IMR-90 (cell line): ENCODE results near the gene ARHGAP23. TPM values are rescaled to one million over a fixed set of nuclear protein-coding genes. Genes with fewer than 3 reads are reported as not detected.

ENCODE experiments used
- ATAC-seq: fragments of 200-7000 bp; cut with Tn5 transposase; 2 replicates; pipeline ENCODE4 v1.9.1; 2020; ENCODE audit warnings: low read depth, mild to moderate bottlenecking, moderate library complexity
- BruUV-seq: library from RNA; stranded (reverse); fragments of 400-500 nt; replicated peaks from 2 replicates; lab custom pipeline; 2021; lab: Mats Ljungman, UMichigan
- CTCF ChIA-PET: fragments of 300-600 bp; formaldehyde crosslinking; extraction: SDS; loops from one replicate; lab custom pipeline; 2021; ENCODE audit warnings: antibody characterized with exemption; lab: Yijun Ruan, JAX
- POLR2A ChIA-PET: fragments of 300-600 bp; sonication (Branson Sonifier 250); formaldehyde crosslinking; loops from one replicate; lab custom pipeline; 2022; ENCODE audit warnings: antibody characterized with exemption; ENCODE audit not compliant: unreplicated experiment; lab: Charles Lee
- DNase-seq: peaks from one replicate; pipeline ENCODE4 v3.0.0; 2013
- H2AFZ ChIP-seq: replicated peaks from 2 replicates; pipeline ENCODE3; 2013; ENCODE audit warnings: low read length, mild to moderate bottlenecking; ENCODE audit not compliant: poor library complexity
- H2AK5ac ChIP-seq: 2 replicates; pipeline ENCODE4 v1.6.1; 2013; ENCODE audit warnings: low read depth, low read length, inconsistent platforms
- H2AK9ac ChIP-seq: replicated peaks from 2 replicates; pipeline ENCODE3; 2013; ENCODE audit warnings: mild to moderate bottlenecking, low read depth, low read length, moderate library complexity; ENCODE audit not compliant: poor library complexity
- H2BK120ac ChIP-seq: 2 replicates; pipeline ENCODE4 v1.6.1; 2013; ENCODE audit warnings: low read depth, low read length, inconsistent platforms
- H2BK15ac ChIP-seq: 3 replicates; pipeline ENCODE4 v1.6.1; 2013; ENCODE audit warnings: low read depth, low read length, inconsistent platforms
- H2BK20ac ChIP-seq: 2 replicates; pipeline ENCODE4 v1.6.1; 2013; ENCODE audit warnings: low read depth, mild to moderate bottlenecking, inconsistent platforms, low read length, moderate library complexity
- H2BK5ac ChIP-seq: 2 replicates; pipeline ENCODE4 v1.6.1; 2013; ENCODE audit warnings: mild to moderate bottlenecking, low read depth, low read length, inconsistent platforms; ENCODE audit not compliant: poor library complexity, severe bottlenecking
- H3K14ac ChIP-seq: replicated peaks from 2 replicates; pipeline ENCODE4 v1.6.1; 2013; ENCODE audit warnings: low read depth, low read length, inconsistent platforms
- H3K18ac ChIP-seq: 2 replicates; pipeline ENCODE4 v1.6.1; 2013; ENCODE audit warnings: low read depth, low read length, control low read depth
- H3K23ac ChIP-seq: 2 replicates; pipeline ENCODE4 v1.6.1; 2013; ENCODE audit warnings: low read depth, low read length, inconsistent platforms
- H3K27ac ChIP-seq: 2 replicates; pipeline ENCODE4 v1.5.1; 2013; ENCODE audit warnings: mild to moderate bottlenecking, control low read depth, low read length; ENCODE audit not compliant: insufficient read depth
- H3K27me3 ChIP-seq: 2 replicates; pipeline ENCODE4 v1.6.1; 2013; ENCODE audit warnings: low read length; ENCODE audit not compliant: control insufficient read depth, insufficient read depth
- H3K36me3 ChIP-seq: 2 replicates; pipeline ENCODE4 v1.6.1; 2013; ENCODE audit warnings: low read length, mixed read lengths; ENCODE audit not compliant: control insufficient read depth, insufficient read depth
- H3K4ac ChIP-seq: 2 replicates; pipeline ENCODE4 v1.6.1; 2013; ENCODE audit warnings: low read depth, low read length, inconsistent platforms
- H3K4me1 ChIP-seq: 2 replicates; pipeline ENCODE4 v1.6.1; 2013; ENCODE audit warnings: low read length, mixed read lengths; ENCODE audit not compliant: control insufficient read depth, insufficient read depth
- H3K4me2 ChIP-seq: 2 replicates; pipeline ENCODE4 v1.6.1; 2013; ENCODE audit warnings: low read depth, mild to moderate bottlenecking, control low read depth, low read length, moderate library complexity
- H3K4me3 ChIP-seq: 2 replicates; pipeline ENCODE4 v1.5.1; 2013; ENCODE audit warnings: low read depth, mild to moderate bottlenecking, control low read depth, low read length, moderate library complexity; ENCODE audit not compliant: insufficient read depth
- H3K56ac ChIP-seq: 2 replicates; pipeline ENCODE4 v1.6.1; 2013; ENCODE audit warnings: low read length, inconsistent platforms; ENCODE audit not compliant: insufficient read depth; ENCODE audit errors: extremely low read depth
- H3K79me1 ChIP-seq, 2 experiments: 2 replicates each; pipeline ENCODE4 v1.6.1; 2013; ENCODE audit warnings: low read length in 2 of 2, inconsistent platforms in 1 of 2, low read depth in 1 of 2
- H3K9ac ChIP-seq: 2 replicates; pipeline ENCODE4 v1.6.1; 2013; ENCODE audit warnings: low read depth, low read length, control low read depth
- H3K9me1 ChIP-seq: 2 replicates; pipeline ENCODE4 v1.6.1; 2013; ENCODE audit warnings: low read length, inconsistent platforms; ENCODE audit not compliant: insufficient read depth
- H3K9me3 ChIP-seq: 2 replicates; pipeline ENCODE4 v1.6.1; 2013; ENCODE audit warnings: low read length; ENCODE audit not compliant: control insufficient read depth, insufficient read depth
- H4K20me1 ChIP-seq: 2 replicates; pipeline ENCODE4 v1.6.1; 2013; ENCODE audit warnings: low read length, inconsistent platforms; ENCODE audit not compliant: insufficient read depth
- H4K5ac ChIP-seq: 2 replicates; pipeline ENCODE4 v1.6.1; 2013; ENCODE audit warnings: mild to moderate bottlenecking, low read depth, low read length, control low read depth
- H4K8ac ChIP-seq, 2 experiments: 2 replicates each; pipeline ENCODE4 v1.6.1; 2013; ENCODE audit warnings: low read depth in 2 of 2, low read length in 2 of 2, control low read depth in 1 of 2, inconsistent platforms in 1 of 2
- H4K91ac ChIP-seq: 2 replicates; pipeline ENCODE4 v1.6.1; 2013; ENCODE audit warnings: low read depth, low read length, inconsistent platforms; ENCODE audit not compliant: insufficient read depth
- BHLHE40 ChIP-seq: fragments of 150-350 bp; IDR thresholded peaks from 2 replicates; pipeline ENCODE4 v1.6.1; 2016; ENCODE audit warnings: mild to moderate bottlenecking, low read depth, low read length
- CEBPB ChIP-seq: IDR thresholded peaks from 2 replicates; pipeline ENCODE4 v1.6.1; 2012; ENCODE audit warnings: low read depth, low read length, improper control_type of control experiment
- CHD1 ChIP-seq: IDR thresholded peaks from 2 replicates; pipeline ENCODE4 v1.6.1; 2012; ENCODE audit warnings: low read depth, low read length, improper control_type of control experiment
- CTCF ChIP-seq: conservative IDR thresholded peaks from 2 replicates; pipeline ENCODE4 v1.5.1; 2012; ENCODE audit warnings: mild to moderate bottlenecking, low read depth, low read length, improper control_type of control experiment
- MXI1 ChIP-seq: IDR thresholded peaks from 2 replicates; pipeline ENCODE4 v1.6.1; 2012; ENCODE audit warnings: low read depth, mild to moderate bottlenecking, low read length, moderate library complexity, borderline replicate concordance
- NFE2L2 ChIP-seq: fragments of 150-350 bp; IDR thresholded peaks from 2 replicates; pipeline ENCODE4 v1.6.1; 2016; ENCODE audit warnings: low read depth, mild to moderate bottlenecking, low read length
- POLR2A ChIP-seq: IDR thresholded peaks from 2 replicates; pipeline ENCODE4 v1.6.1; 2012; ENCODE audit warnings: mild to moderate bottlenecking, low read depth, low read length
- RFX5 ChIP-seq: IDR thresholded peaks from 2 replicates; pipeline ENCODE4 v1.8.0; 2012; ENCODE audit warnings: low read depth, mild to moderate bottlenecking, low read length, moderate library complexity
- USF2 ChIP-seq: fragments of 150-350 bp; IDR thresholded peaks from 2 replicates; pipeline ENCODE4 v1.6.1; 2017; ENCODE audit warnings: mild to moderate bottlenecking, antibody characterized with exemption, low read length, low read depth
- WGBS, 2 experiments: methylation state at CpG; one replicate each; pipeline versions ENCODE4 v1.1.5 to v1.1.7; 2013; ENCODE audit warnings: missing lambda C conversion rate in 2 of 2; ENCODE audit not compliant: insufficient read length in 1 of 2; ENCODE audit errors: extremely low coverage in 2 of 2; 5-methylcytosine and 5-hydroxymethylcytosine counted together
- dilution Hi-C: fragments of 300-500 bp; cut with HindIII; formaldehyde crosslinking; loops from one replicate; pipeline ENCODE4 v1.14.3; 2018; ENCODE audit warnings: low sequenced_read_pairs; ENCODE audit not compliant: unreplicated experiment
- in situ Hi-C: fragments of 300-500 bp; cut with MboI; formaldehyde crosslinking; loops from 3 replicates; pipeline ENCODE4 v1.14.3; 2019; ENCODE audit warnings: low sequenced_read_pairs, inconsistent platforms, mixed read lengths
- intact Hi-C: fragments of 100-400 bp; cut with micrococcal nuclease; formaldehyde crosslinking; loops from 2 replicates; pipeline ENCODE4 v1.10.0; 2022
- polyA plus RNA-seq, 3 experiments: library from polyadenylated mRNA; depleted of rRNA; stranded (reverse); fragments of >200 nt; gene quantifications; 2 replicates each; pipeline ENCODE4 v1.2.3, GENCODE V29; 2012; ENCODE audit warnings: low replicate concordance in 1 of 3
- total RNA-seq: library from RNA; depleted of rRNA; stranded (reverse); fragments of >200 nt; gene quantifications from 2 replicates; pipeline ENCODE4 v1.2.3, GENCODE V29; 2012

The ARHGAP23 gene
- total and polyA plus RNA-seq, 2 of the 4 experiments (the other 2 are of a cell fraction) = 9.3 to 43.3 TPM

- in situ Hi-C loops = no loop called here
- H3K14ac ChIP-seq = no peak overlapping the region
- 0 out of 2 replicates have a peak, but pooled peaks cover 6% of the 10 kb centered on the region for H3K9me1 ChIP-seq
- H3K4ac ChIP-seq = no peak overlapping the region
- no peak overlapping the region for H2BK120ac ChIP-seq
- no peak overlapping the region for H4K91ac ChIP-seq
- H2AK5ac ChIP-seq = 0 out of 2 replicates have a peak overlapping the region, but pooled peaks have one; percentile 0
- no TSS peak for BruUV-seq
- H2BK15ac ChIP-seq = no peak overlapping the region
- H4K8ac ChIP-seq = no peak overlapping the region
- ATAC-seq = no peak; the same call in 1 of the 2 replicates
- H3K9ac ChIP-seq = no peak overlapping the region
- no peak overlapping the region for H3K56ac ChIP-seq
- peaks cover 27% of the 10 kb centered on the region for H3K27me3 ChIP-seq
- H3K79me1 ChIP-seq = no peaks in the 10 kb centered on the region; a peak in 1 of 4 replicates
- POLR2A ChIA-PET = no interaction called here
- intact Hi-C loops = no loop called here
- H2BK5ac ChIP-seq = no peak overlapping the region
- peak overlapping the region; percentile 68 for H3K4me2 ChIP-seq
- no peaks in the 10 kb centered on the region; the same call in 1 of the 2 replicates for H4K20me1 ChIP-seq
- WGBS, 2 experiments = 15% methylated on average over 8 of the region's 78 CpGs; no CpG with 5 or more reads in 1 of the 2 experiments
- DNase-seq = no peak
- CTCF ChIA-PET = interaction anchor here (1.5 kb wide), 1 partner anchor 69 kb away, joined by 4 read pairs; no protein-coding TSS in a partner anchor
- no peak overlapping the region for H4K5ac ChIP-seq
- no peaks in the 10 kb centered on the region for H3K9me3 ChIP-seq
- no peak overlapping the region for H2BK20ac ChIP-seq
- no peak overlapping the region for H2AK9ac ChIP-seq
- H3K4me3 ChIP-seq = no peak overlapping the region
- H3K4me1 ChIP-seq = peaks cover 19% of the 10 kb centered on the region
- no peaks in the 10 kb centered on the region for H3K36me3 ChIP-seq
- peak overlapping the region; percentile 75 for H2AFZ ChIP-seq
- H3K27ac ChIP-seq = no peak overlapping the region
- TF ChIP-seq MXI1 (no peak), CTCF (no peak), POLR2A (no peak), BHLHE40 (no peak), CEBPB (no peak), CHD1 (no peak), NFE2L2 (no peak), RFX5 (no peak), USF2 (no peak)
- no peak overlapping the region for H3K18ac ChIP-seq
- no peak overlapping the region for H3K23ac ChIP-seq
- dilution Hi-C loops = no loop called here
These were observed 9.4 kb upstream of the ARHGAP23 start for GRCh38 chr17:38418693-38419507.
